ENCODE measurements around the gene SFTPD. TPM values are rescaled to one million over a fixed set of nuclear protein-coding genes. Genes with fewer than 3 reads are reported as not detected.
"Not testable (repeated sequence)": the region's sequence is repeated elsewhere in the genome, so short reads cannot be mapped to it uniquely, and the experiment has no call there.

SFTPD gene
- total and polyA plus RNA-seq, 12 donors: 0.22 to 2.2 (median 0.79) TPM; not detected in 1

- intact Hi-C loops (cut with DNase I): no loop called here
- WGBS, 2 donors: 22 to 24% methylated on average over 10 of the region's 10 CpGs
- Histone ChIP-seq H3K4me1 (peaks cover 0 to 34% (median 7%) of the 10 kb centered on the region in 9 donors), H3K4me3 (peak overlapping the region; percentile 41 to 93 (median 67)), H3K9me3 (peaks cover 0 to 3% (median 0%) of the 10 kb centered on the region in 11 donors), H3K27ac (peak overlapping the region; percentile 2 to 92 (median 80)), H3K36me3 (peaks cover 0 to 12% (median 0%) of the 10 kb centered on the region in 9 donors), H3K27me3 (peaks cover 0 to 23% (median 0%) of the 10 kb centered on the region in 7 donors)
- no peak for DNase-seq
- no peak for TF ChIP-seq CTCF (IDR thresholded peaks at IDR 0.05)
- ATAC-seq: peak in 6 of 8 donors; percentile 46 to 79 (median 63)
These were observed 43.3 kb downstream of the SFTPD start for GRCh38 chr10:79905322-79906314.

- H3K27ac ChIP-seq: peak overlapping the region; percentile 5 to 92 (median 80)
- peak overlapping the region; percentile 41 to 93 (median 67) for H3K4me3 ChIP-seq
- H3K4me1 ChIP-seq: peaks cover 0 to 29% (median 7%) of the 10 kb centered on the region in 9 donors
- intact Hi-C loops (cut with DNase I): no loop called here
- H3K27me3 ChIP-seq: peaks cover 0 to 23% (median 0%) of the 10 kb centered on the region in 7 donors
- DNase-seq (peak; percentile 73 to 80), ATAC-seq (peak; percentile 95 to 98 (median 97))
- H3K9me3 ChIP-seq: peaks cover 0 to 3% (median 0%) of the 10 kb centered on the region in 11 donors
- H3K36me3 ChIP-seq: peaks cover 0 to 12% (median 0%) of the 10 kb centered on the region in 9 donors
- no peak for TF ChIP-seq CTCF (IDR thresholded peaks at IDR 0.05)
- 0% methylated on average over 58 of the region's 58 CpGs for WGBS, 2 donors
These were observed 44.1 kb downstream of the SFTPD start for GRCh38 chr10:79904671-79905321.

GRCh38 chr10:79901571-79901970, 47.3 kb downstream of the SFTPD start:
- DNase-seq; H3K4me3 ChIP-seq; H3K9me3 ChIP-seq; H3K36me3 ChIP-seq; ATAC-seq; H3K27ac ChIP-seq; intact Hi-C loops (cut with DNase I): not testable (repeated sequence)
- WGBS, 2 donors: 90 to 95% methylated on average over 1 of the region's 1 CpG
- H3K4me1 ChIP-seq: peaks cover 0 to 21% (median 7%) of the 10 kb centered on the region in 9 donors
- peaks cover 0 to 30% (median 0%) of the 10 kb centered on the region in 7 donors for H3K27me3 ChIP-seq

- Histone ChIP-seq H3K9me3 (no peaks in the 10 kb centered on the region), H3K4me1 (peaks cover 0 to under 1% (median 0%) of the 10 kb centered on the region in 9 donors), H3K27ac (no peak overlapping the region), H3K27me3 (peaks cover 0 to 16% (median 0%) of the 10 kb centered on the region in 7 donors), H3K4me3 (no peak overlapping the region), H3K36me3 (no peaks in the 10 kb centered on the region)
- ATAC-seq: no peak
- no peak for TF ChIP-seq CTCF (IDR thresholded peaks at IDR 0.05)
- intact Hi-C loops (cut with DNase I): no loop called here
- DNase-seq: no peak
- WGBS, 2 donors: 89 to 91% methylated on average over 3 of the region's 3 CpGs
These were observed 50.1 kb downstream of the SFTPD start for GRCh38 chr10:79898597-79899325.

GRCh38 chr10:79892896-79893295, 56.0 kb downstream of the SFTPD start:
- H3K4me1 ChIP-seq; H3K27ac ChIP-seq; DNase-seq; ATAC-seq; H3K9me3 ChIP-seq; H3K4me3 ChIP-seq; intact Hi-C loops (cut with DNase I); H3K36me3 ChIP-seq: not testable (repeated sequence)
- WGBS, 2 donors: 89 to 90% methylated on average over 17 of the region's 17 CpGs
- H3K27me3 ChIP-seq: peaks cover 0 to 11% (median 0%) of the 10 kb centered on the region in 7 donors
